K562 (cell line): ENCODE results near the gene CLEC12A. TPM values are rescaled to one million over a fixed set of nuclear protein-coding genes. Genes with fewer than 3 reads are reported as not detected.

Experiments
- ATAC-seq: fragments of 200-7000 bp; cut with Tn5 transposase; 3 replicates; pipeline ENCODE4 v1.9.1; 2020; ENCODE audit warnings: moderate library complexity
- BruUV-seq: library from RNA; stranded (reverse); fragments of 400-500 nt; replicated peaks from 2 replicates; lab custom pipeline; 2021; lab: Mats Ljungman, UMichigan
- CTCF ChIA-PET: fragments of 300-600 bp; formaldehyde crosslinking; extraction: SDS; loops from one replicate; lab custom pipeline; 2021; ENCODE audit warnings: low intra/inter-chr PET ratio; lab: Yijun Ruan, JAX
- POLR2A ChIA-PET: fragments of 300-600, 350-650 bp; sonication (Branson Sonifier 250); formaldehyde crosslinking; extraction: SDS; loops from one replicate; lab custom pipeline; 2021; ENCODE audit warnings: antibody characterized with exemption, inconsistent platforms; lab: Yijun Ruan, JAX
- DNase-seq, 4 experiments: peaks; one replicate each; pipeline versions ENCODE4 v3.0.0 to v3.0.0-alpha.2; 2011 to 2018; ENCODE audit warnings: low spot score in 3 of 4, mixed read lengths in 3 of 4; ENCODE audit errors: extremely low read depth in 1 of 4
- FAIRE-seq: peaks from 2 replicates; lab custom pipeline; 2011; peaks lifted over from hg19 to GRCh38; lab: Jason Lieb, UNC
- H2AFZ ChIP-seq: 2 replicates; pipeline ENCODE4 v1.6.0; 2011; ENCODE audit warnings: low read depth, low read length, control low read depth, inconsistent platforms
- H3K27ac ChIP-seq: fragments of 200-600 bp; 3 replicates; pipeline ENCODE4 v1.8.0; 2011; ENCODE audit warnings: low read depth, mild to moderate bottlenecking, control low read depth, inconsistent platforms, low read length, moderate library complexity, mixed read lengths; ENCODE audit errors: extremely low read depth
- H3K27me3 ChIP-seq, 2 experiments: fragments of 300-600 bp in 1 of 2; 2 replicates in 1 of 2; 3 replicates in 1 of 2; pipeline versions ENCODE4 v1.6.0 to v1.8.0; 2011; ENCODE audit warnings: inconsistent platforms in 2 of 2, low read length in 2 of 2, mild to moderate bottlenecking in 1 of 2, mixed read lengths in 1 of 2, moderate library complexity in 1 of 2; ENCODE audit not compliant: control insufficient read depth in 2 of 2, insufficient read depth in 2 of 2
- H3K36me3 ChIP-seq: fragments of 300-600 bp; 3 replicates; pipeline ENCODE4 v1.8.0; 2011; ENCODE audit warnings: mild to moderate bottlenecking, low read length, inconsistent platforms; ENCODE audit not compliant: control insufficient read depth, insufficient read depth
- H3K4me1 ChIP-seq, 2 experiments: fragments of 200-600 bp in 1 of 2; replicated peaks in 1 of 2; 2 replicates in 1 of 2; 3 replicates in 1 of 2; pipeline versions ENCODE4 v1.5.1 to v1.8.0; 2011; ENCODE audit warnings: inconsistent platforms in 2 of 2, low read length in 2 of 2, mild to moderate bottlenecking in 1 of 2, mixed read lengths in 1 of 2, moderate library complexity in 1 of 2; ENCODE audit not compliant: control insufficient read depth in 2 of 2, insufficient read depth in 2 of 2
- H3K4me2 ChIP-seq: 2 replicates; pipeline ENCODE4 v1.6.1; 2011; ENCODE audit warnings: low read length, control low read depth, inconsistent platforms, mixed read lengths; ENCODE audit not compliant: insufficient read depth
- H3K4me3 ChIP-seq: fragments of 200-600 bp; sonication (generic), shearing (Covaris generic); 2 replicates; pipeline ENCODE4 v1.5.1; 2016; ENCODE audit warnings: control low read depth, inconsistent platforms
- H3K79me2 ChIP-seq: fragments of 200-600 bp; 3 replicates; pipeline ENCODE4 v1.8.0; 2011; ENCODE audit warnings: low read length, inconsistent platforms; ENCODE audit not compliant: control insufficient read depth, insufficient read depth
- H3K9ac ChIP-seq, 2 experiments: 2 replicates each; pipeline versions ENCODE4 v1.6.0 to v1.6.1; 2011; ENCODE audit warnings: low read depth in 2 of 2, low read length in 2 of 2, control low read depth in 1 of 2, inconsistent platforms in 1 of 2, mild to moderate bottlenecking in 1 of 2, mixed read lengths in 1 of 2; ENCODE audit not compliant: insufficient read depth in 1 of 2
- H3K9me1 ChIP-seq: one replicate; pipeline ENCODE4 v1.6.0; 2011; ENCODE audit warnings: inconsistent platforms, mild to moderate bottlenecking, low read length, moderate library complexity; ENCODE audit not compliant: control insufficient read depth, insufficient read depth
- H3K9me3 ChIP-seq: replicated peaks from 2 replicates; pipeline ENCODE4 v1.5.1; 2011; ENCODE audit warnings: low read depth, low read length, inconsistent platforms; ENCODE audit not compliant: control insufficient read depth, insufficient read depth
- H4K20me1 ChIP-seq: replicated peaks from 2 replicates; pipeline ENCODE4 v1.6.1; 2011; ENCODE audit warnings: low read length, inconsistent platforms, mixed read lengths; ENCODE audit not compliant: control insufficient read depth, insufficient read depth
- BHLHE40 ChIP-seq: IDR thresholded peaks from 2 replicates; pipeline ENCODE4 v1.6.1; 2011; ENCODE audit warnings: low read length, improper control_type of control experiment
- CC2D1A ChIP-seq: fragments of 450-650 bp; IDR thresholded peaks from 2 replicates; pipeline ENCODE4 v1.6.1; 2017; ENCODE audit warnings: mild to moderate bottlenecking
- ESRRA ChIP-seq: fragments of 450-650 bp; IDR thresholded peaks from 2 replicates; pipeline ENCODE4 v1.6.1; 2014; ENCODE audit warnings: low read depth, mild to moderate bottlenecking, moderate library complexity, borderline replicate concordance
- HIVEP1 ChIP-seq: fragments of 250-450 bp; sonication (Bioruptor Pico); IDR thresholded peaks from 2 replicates; pipeline ENCODE4 v1.4.0; 2020; ENCODE audit warnings: mild to moderate bottlenecking
- JUNB ChIP-seq: fragments of 450-650 bp; formaldehyde crosslinking; conservative IDR thresholded peaks from 2 replicates; pipeline ENCODE4 v1.4.0; 2020; ENCODE audit warnings: mild to moderate bottlenecking
- NFYB ChIP-seq: IDR thresholded peaks from 2 replicates; pipeline ENCODE4 v1.6.1; 2011; ENCODE audit warnings: mild to moderate bottlenecking, moderate library complexity; ENCODE audit not compliant: insufficient read length; ENCODE audit errors: extremely low read depth
- NR4A1 ChIP-seq, 2 experiments: fragments of 250-450 bp in 1 of 2; fragments of 450-650 bp in 1 of 2; sonication (Bioruptor Pico) in 1 of 2; IDR thresholded peaks; 2 replicates each; pipeline versions ENCODE4 v1.4.0 to v1.6.1; 2016 to 2020; ENCODE audit warnings: mild to moderate bottlenecking in 2 of 2, missing compliant biosample characterization in 1 of 2, missing genetic modification characterization in 1 of 2, moderate library complexity in 1 of 2
- POLR3G ChIP-seq: IDR thresholded peaks from 2 replicates; pipeline ENCODE4 v1.6.1; 2011; ENCODE audit not compliant: insufficient read length, insufficient replicate concordance; ENCODE audit errors: extremely low read depth
- PPARD ChIP-seq: fragments of 250-450 bp; sonication (Bioruptor Pico); IDR thresholded peaks from 2 replicates; pipeline ENCODE4 v1.8.0; 2022; ENCODE audit warnings: inconsistent platforms, mild to moderate bottlenecking, moderate library complexity
- SIN3A ChIP-seq, 2 experiments: fragments of 150-350 bp in 1 of 2; IDR thresholded peaks; 2 replicates each; pipeline ENCODE4 v1.6.1; 2011 to 2016; ENCODE audit warnings: borderline replicate concordance in 2 of 2, low read depth in 2 of 2, low read length in 2 of 2, mild to moderate bottlenecking in 2 of 2, moderate library complexity in 2 of 2; ENCODE audit not compliant: control insufficient read depth in 1 of 2
- SMARCE1 ChIP-seq: fragments of 450-650 bp; IDR thresholded peaks from 2 replicates; pipeline ENCODE4 v1.7.1; 2016; ENCODE audit warnings: mild to moderate bottlenecking
- THAP7 ChIP-seq: fragments of 250-450 bp; sonication (Bioruptor Pico); IDR thresholded peaks from 2 replicates; pipeline ENCODE4 v1.5.0; 2021
- ZBTB26 ChIP-seq: fragments of 450-650 bp; formaldehyde crosslinking; IDR thresholded peaks from 2 replicates; pipeline ENCODE4 v1.4.0; 2022; ENCODE audit warnings: missing genetic modification characterization
- ZBTB43 ChIP-seq: sonication (generic); formaldehyde crosslinking; IDR thresholded peaks from 2 replicates; pipeline ENCODE4 v1.8.0; 2023; ENCODE audit warnings: mild to moderate bottlenecking, missing genetic modification reagents
- ZNF766 ChIP-seq: fragments of 200-800 bp; sonication (Bioruptor generic); conservative IDR thresholded peaks from 2 replicates; pipeline ENCODE4 v1.6.1; 2016; ENCODE audit warnings: missing genetic modification characterization, missing compliant biosample characterization
- WGBS: fragments of 100-300 bp; shearing (Covaris generic); methylation state at CpG from one replicate; pipeline ENCODE4 v1.1.6; 2016; ENCODE audit warnings: low coverage, mixed read lengths; ENCODE audit not compliant: insufficient coverage; ENCODE audit errors: missing lambda C conversion rate; 5-methylcytosine and 5-hydroxymethylcytosine counted together
- in situ Hi-C: fragments of 300-500 bp; cut with MboI; formaldehyde crosslinking; loops from 4 replicates; pipeline ENCODE4 v1.15.0; 2018; ENCODE audit warnings: inconsistent platforms, mixed read lengths
- intact Hi-C: fragments of 100-400 bp; cut with micrococcal nuclease; formaldehyde crosslinking; loops from 2 replicates; pipeline ENCODE4 v1.14.2; 2022
- polyA plus RNA-seq, 8 experiments: library from polyadenylated mRNA; depleted of rRNA in 4 of 8; stranded (reverse) in 5 of 8; unstranded in 3 of 8; fragments of >200 nt; fragmentation: Nextera tagmentation in 2 of 8; fragmentation: Illumina TruSeq in 1 of 8; extraction: Ambion mirVana in 2 of 8; extraction: Trizol in 1 of 8; gene quantifications; 2 replicates each; pipeline versions ENCODE4 v1.2.1 to v1.2.3, GENCODE V29; 2011 to 2014; ENCODE audit warnings: inconsistent platforms in 1 of 8, missing spikeins in 1 of 8
- total RNA-seq, 7 experiments: library from RNA; depleted of rRNA in 6 of 7; stranded (reverse); fragments of >200 nt in 6 of 7; fragmentation: Illumina TruSeq in 2 of 7; extraction: Trizol in 2 of 7; gene quantifications; 2 replicates each; pipeline versions ENCODE4 v1.2.1 to v1.2.3, GENCODE V29; 2011 to 2021; ENCODE audit warnings: low replicate concordance in 1 of 7

The CLEC12A gene
- total and polyA plus RNA-seq, 9 of the 15 experiments (the other 6 are each of a cell fraction or from before 2014, with no cell fraction given) = not detected

DNA sequence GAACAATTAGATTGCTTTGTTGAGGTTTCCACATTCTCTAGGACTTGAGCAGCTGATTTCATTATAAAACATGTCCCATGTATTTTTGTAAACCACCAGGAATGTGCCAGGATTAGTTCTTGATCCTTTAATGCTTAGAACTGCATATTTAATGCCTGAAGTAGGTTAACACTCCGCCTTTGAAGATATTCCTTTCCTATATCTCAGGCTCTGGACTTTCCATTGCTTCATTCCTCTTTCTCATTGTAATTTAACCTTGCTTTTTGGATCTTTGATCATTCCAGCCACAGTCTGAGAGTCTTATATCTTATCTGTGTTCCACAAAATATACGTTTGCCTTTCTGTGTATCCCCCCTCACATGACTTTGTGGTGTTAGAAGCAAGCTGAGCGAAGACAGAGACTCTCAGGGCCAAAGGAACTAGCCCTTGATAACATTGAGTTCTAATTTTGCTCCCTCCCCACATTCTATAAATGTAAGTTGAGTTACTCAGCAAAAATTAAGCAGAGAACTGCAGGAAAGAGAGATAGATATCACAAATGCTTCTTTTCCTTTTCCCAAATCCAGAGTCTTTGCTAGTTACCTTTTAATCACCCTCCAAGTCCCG lies 30.1 kb downstream of the CLEC12A start (continued):
- no peak for TF ChIP-seq ZBTB43
- no peak for TF ChIP-seq NR4A1 (CRISPR knock-in tag; IDR thresholded peaks at IDR 0.05)
- TF ChIP-seq NR4A1 (tag; IDR thresholded peaks at IDR 0.05) = no peak
- TF ChIP-seq, all 486 proteins: peak for 0

GRCh38 chr12:10012630-10013330 lies 41.6 kb downstream of the CLEC12A start:
- no peaks in the 10 kb centered on the region for H3K9me1 ChIP-seq
- H3K79me2 ChIP-seq = no peaks in the 10 kb centered on the region
- H3K27me3 ChIP-seq = no peaks in the 10 kb centered on the region
- no peaks in the 10 kb centered on the region for H3K36me3 ChIP-seq
- no peak for FAIRE-seq
- 0% methylated on average over 6 of the region's 6 CpGs for WGBS
- no peak for ATAC-seq
- no peak overlapping the region for H3K4me2 ChIP-seq
- no peaks in the 10 kb centered on the region for H4K20me1 ChIP-seq
- no TSS peak for BruUV-seq
- in situ Hi-C loops (no loop called here), intact Hi-C loops (no loop called here)
- no peak overlapping the region for H3K27ac ChIP-seq
- H3K9me3 ChIP-seq = no peaks in the 10 kb centered on the region
- H3K4me1 ChIP-seq = no peaks in the 10 kb centered on the region
- ChIA-PET POLR2A (interaction anchor here (1.3 kb wide), 1 partner anchor 262 kb away, joined by 3 read pairs; no protein-coding TSS in a partner anchor), CTCF (no interaction called here)
- no peak overlapping the region for H3K4me3 ChIP-seq
- no peak for DNase-seq
- H2AFZ ChIP-seq = no peak overlapping the region
- H3K9ac ChIP-seq = no peak overlapping the region
- TF ChIP-seq SIN3A (IDR thresholded peaks at IDR 0.05; ENCODE audit: borderline replicate concordance in 2 of 2, control insufficient read depth in 1 of 2, low read depth in 2 of 2, low read length in 2 of 2) (no peak), PPARD (no peak), HIVEP1 (CRISPR knock-in tag) (no peak), SMARCE1 (no peak), BHLHE40 (no peak), JUNB (CRISPR knock-in tag) (no peak), ZBTB26 (CRISPR knock-in tag) (no peak), NFYB (no peak), CC2D1A (no peak), ESRRA (no peak), THAP7 (CRISPR knock-in tag) (no peak), ZNF766 (CRISPR knock-in tag) (no peak), POLR3G (no peak)
